ENCODE data around the gene CSPG4. TPM values are rescaled to one million over a fixed set of nuclear protein-coding genes. Genes with fewer than 3 reads are reported as not detected.
"Not testable (repeated sequence)": the region's sequence is repeated elsewhere in the genome, so short reads cannot be mapped to it uniquely, and the experiment has no call there.

Gene CSPG4
- total RNA-seq, 6 experiments from 2014 or later: 0.12 to 0.29 (median 0.20) TPM

GRCh38 chr15:75685195-75685594, 27.5 kb downstream of the CSPG4 start:
- no CpG with 5 or more reads among the region's 12 CpGs for WGBS (ENCODE audit: insufficient coverage, low coverage, low lambda C conversion rate, missing lambda C conversion rate)
- DNase-seq: no peak
- no peak for TF ChIP-seq POLR2A (IDR thresholded peaks at IDR 0.05)
- TF ChIP-seq CTCF (IDR thresholded peaks at IDR 0.05): no peak

GRCh38 chr15:75684648-75685047, 28.0 kb downstream of the CSPG4 start:
- Histone ChIP-seq H3K4me3 (no peak overlapping the region), H3K9me3 (no peaks in the 10 kb centered on the region), H3K36me3 (no peaks in the 10 kb centered on the region), H3K4me1 (peaks cover 0 to 12% (median 3%) of the 10 kb centered on the region in 4 donors), H3K27me3 (no peaks in the 10 kb centered on the region), H3K27ac (no peak overlapping the region)
- intact Hi-C loops (cut with DNase I): loop anchor here in 1 of 2 donors (10.0 kb wide), 1 partner anchor 50 kb away; no protein-coding TSS in a partner anchor
- TF ChIP-seq CTCF (IDR thresholded peaks at IDR 0.05) (no peak), POLR2A (IDR thresholded peaks at IDR 0.05) (no peak)
- 93% methylated on average over 4 of the region's 10 CpGs for WGBS (ENCODE audit: insufficient coverage, low coverage, low lambda C conversion rate, missing lambda C conversion rate)
- no peak for DNase-seq
- no peak for ATAC-seq

More at GRCh38 chr15:75685195-75685594, 27.5 kb downstream of the CSPG4 start:
- no peaks in the 10 kb centered on the region for H3K9me3 ChIP-seq
- H3K36me3 ChIP-seq: no peaks in the 10 kb centered on the region
- no peak for ATAC-seq
- no peak overlapping the region for H3K4me3 ChIP-seq
- no peak overlapping the region for H3K27ac ChIP-seq
- H3K4me1 ChIP-seq: peaks cover 0 to 12% (median 3%) of the 10 kb centered on the region in 4 donors
- intact Hi-C loops (cut with DNase I): loop anchor here in 1 of 2 donors (10.0 kb wide), 1 partner anchor 50 kb away; no protein-coding TSS in a partner anchor
- H3K27me3 ChIP-seq: no peaks in the 10 kb centered on the region

- H3K27ac ChIP-seq, H3K9me3 ChIP-seq, H3K36me3 ChIP-seq, H3K27me3 ChIP-seq, H3K4me3 ChIP-seq: not testable (repeated sequence)
- WGBS (ENCODE audit: insufficient coverage, low coverage, low lambda C conversion rate, missing lambda C conversion rate): 38% methylated on average over 3 of the region's 14 CpGs
- TF ChIP-seq CTCF (IDR thresholded peaks at IDR 0.05): peak; percentile 75 to 84 (median 84)
- DNase-seq (peak in 2 of 3 donors; percentile 66 to 71), ATAC-seq (peak; percentile 72 to 83 (median 78))
- H3K4me1 ChIP-seq: peaks cover 0 to 12% (median 3%) of the 10 kb centered on the region in 4 donors
- intact Hi-C loops (cut with DNase I): loop anchor here in 1 of 2 donors (10.0 kb wide), 1 partner anchor 49 kb away; no protein-coding TSS in a partner anchor
Observed at GRCh38 chr15:75683646-75684312, 28.9 kb downstream of the CSPG4 start.

- Histone ChIP-seq H3K4me1 (peaks cover 0 to 12% (median 3%) of the 10 kb centered on the region in 4 donors), H3K27me3 (no peaks in the 10 kb centered on the region), H3K9me3 (no peaks in the 10 kb centered on the region), H3K27ac (no peak overlapping the region), H3K4me3 (no peak overlapping the region), H3K36me3 (no peaks in the 10 kb centered on the region)
- ATAC-seq (peak in 3 of 4 donors; percentile 24 to 38 (median 26)), DNase-seq (no peak)
- no peak for TF ChIP-seq CTCF (IDR thresholded peaks at IDR 0.05)
- TF ChIP-seq POLR2A (IDR thresholded peaks at IDR 0.05): no peak
- 20% methylated on average over 1 of the region's 40 CpGs for WGBS (ENCODE audit: insufficient coverage, low coverage, low lambda C conversion rate, missing lambda C conversion rate)
- intact Hi-C loops (cut with DNase I): loop anchor here in 1 of 2 donors (10.0 kb wide), 1 partner anchor 48 kb away; no protein-coding TSS in a partner anchor
Observed at GRCh38 chr15:75682181-75683135, 30.2 kb downstream of the CSPG4 start.

Measured in right lobe of liver (tissue), 6 donors.